HepG2 (cell line): ENCODE results near the gene EPHA5. TPM values are rescaled to one million over a fixed set of nuclear protein-coding genes. Genes with fewer than 3 reads are reported as not detected.

Experiments
- ATAC-seq: fragments of 200-7000 bp; cut with Tn5 transposase; 3 replicates; pipeline ENCODE4 v1.9.1; 2020; ENCODE audit warnings: mild to moderate bottlenecking, moderate library complexity
- BruUV-seq: library from RNA; stranded (reverse); fragments of 400-500 nt; replicated peaks from 2 replicates; lab custom pipeline; 2021; lab: Mats Ljungman, UMichigan
- CTCF ChIA-PET: fragments of 300-600 bp; formaldehyde crosslinking; extraction: SDS; loops from one replicate; lab custom pipeline; 2021; ENCODE audit warnings: low total read pairs, inconsistent platforms, low intra/inter-chr PET ratio; lab: Yijun Ruan, JAX
- POLR2A ChIA-PET: fragments of 350-600 bp; sonication (Branson Sonifier 250); formaldehyde crosslinking; loops from one replicate; lab custom pipeline; 2020; ENCODE audit warnings: antibody characterized with exemption, inconsistent platforms; lab: Yijun Ruan, JAX
- DNase-seq: peaks from one replicate; pipeline ENCODE4 v3.0.0-alpha.2; 2015; ENCODE audit warnings: low spot score
- FAIRE-seq: peaks from 3 replicates; lab custom pipeline; 2011; peaks lifted over from hg19 to GRCh38; lab: Jason Lieb, UNC
- H2AFZ ChIP-seq: one replicate; pipeline ENCODE4 v1.6.1; 2011; ENCODE audit warnings: low read length, inconsistent platforms
- H3K27ac ChIP-seq: fragments of 300-600 bp; 3 replicates; pipeline ENCODE4 v1.8.0; 2011; ENCODE audit warnings: mixed run types, mild to moderate bottlenecking, mixed read lengths, low read length, inconsistent platforms; ENCODE audit not compliant: insufficient read depth; ENCODE audit errors: extremely low read length
- H3K27me3 ChIP-seq, 2 experiments: fragments of 200-600 bp in 1 of 2; 2 replicates in 1 of 2; 3 replicates in 1 of 2; pipeline versions ENCODE4 v1.6.0 to v1.8.0; 2011; ENCODE audit warnings: low read length in 2 of 2, mild to moderate bottlenecking in 2 of 2, moderate library complexity in 2 of 2, inconsistent platforms in 1 of 2; ENCODE audit not compliant: insufficient read depth in 2 of 2, control insufficient read depth in 1 of 2
- H3K36me3 ChIP-seq, 2 experiments: fragments of 200-600 bp in 1 of 2; replicated peaks in 1 of 2; 2 replicates in 1 of 2; 3 replicates in 1 of 2; pipeline versions ENCODE4 v1.5.1 to v1.8.0; 2011; ENCODE audit warnings: low read length in 2 of 2, inconsistent platforms in 1 of 2; ENCODE audit not compliant: insufficient read depth in 2 of 2, control insufficient read depth in 1 of 2
- H3K4me1 ChIP-seq: 2 replicates; pipeline ENCODE4 v1.5.1; 2012; ENCODE audit warnings: low read length, inconsistent platforms; ENCODE audit not compliant: insufficient read depth
- H3K4me2 ChIP-seq: 2 replicates; pipeline ENCODE4 v1.6.0; 2011; ENCODE audit warnings: low read depth, low read length, inconsistent platforms
- H3K4me3 ChIP-seq, 3 experiments: fragments of 200-600 bp in 1 of 3; sonication (generic), shearing (Covaris generic) in 1 of 3; replicated peaks in 1 of 3; 2 replicates each; pipeline ENCODE4 v1.5.1; 2011 to 2016; ENCODE audit warnings: low read length in 3 of 3, inconsistent platforms in 2 of 3, low read depth in 2 of 3, mild to moderate bottlenecking in 2 of 3, control low read depth in 1 of 3, mixed read lengths in 1 of 3; ENCODE audit not compliant: insufficient read depth in 1 of 3
- H3K79me2 ChIP-seq: one replicate; pipeline ENCODE4 v1.6.1; 2011; ENCODE audit warnings: low read length, inconsistent platforms; ENCODE audit not compliant: insufficient read depth
- H3K9ac ChIP-seq: 2 replicates; pipeline ENCODE4 v1.6.0; 2011; ENCODE audit warnings: mild to moderate bottlenecking, low read depth, low read length, inconsistent platforms; ENCODE audit not compliant: insufficient read depth
- H3K9me3 ChIP-seq: 2 replicates; pipeline ENCODE4 v1.5.1; 2012; ENCODE audit warnings: mild to moderate bottlenecking, low read length
- H4K20me1 ChIP-seq: 2 replicates; pipeline ENCODE4 v1.6.0; 2011; ENCODE audit warnings: inconsistent platforms, mild to moderate bottlenecking, low read length, moderate library complexity; ENCODE audit not compliant: insufficient read depth
- CBX1 ChIP-seq: IDR thresholded peaks from one replicate; pipeline ENCODE4 v1.6.1; 2016; ENCODE audit warnings: antibody characterized with exemption, low read depth
- DMAP1 ChIP-seq: IDR thresholded peaks from 2 replicates; pipeline ENCODE4 v1.6.1; 2016
- FOXM1 ChIP-seq: sonication (generic); formaldehyde crosslinking; IDR thresholded peaks from 2 replicates; pipeline ENCODE4 v1.5.0; 2020; ENCODE audit warnings: missing genetic modification reagents
- HOXA9 ChIP-seq: sonication (generic); formaldehyde crosslinking; IDR thresholded peaks from 2 replicates; pipeline ENCODE4 v1.8.1; 2022; ENCODE audit warnings: missing genetic modification reagents, mild to moderate bottlenecking, moderate library complexity, borderline replicate concordance
- ISL2 ChIP-seq: sonication (generic); formaldehyde crosslinking; IDR thresholded peaks from 2 replicates; pipeline ENCODE4 v1.5.0; 2020; ENCODE audit warnings: missing genetic modification reagents
- MLX ChIP-seq: IDR thresholded peaks from 2 replicates; pipeline ENCODE4 v1.6.1; 2016
- MTERF4 ChIP-seq: sonication (generic); formaldehyde crosslinking; IDR thresholded peaks from 2 replicates; pipeline ENCODE4 v1.8.0; 2023; ENCODE audit warnings: mild to moderate bottlenecking, missing genetic modification reagents
- PPARG ChIP-seq: conservative IDR thresholded peaks from 2 replicates; pipeline ENCODE4 v1.6.1; 2016; ENCODE audit warnings: missing biosample characterization, missing genetic modification reagents
- REPIN1 ChIP-seq: sonication (generic); formaldehyde crosslinking; IDR thresholded peaks from 2 replicates; pipeline ENCODE4 v1.8.0; 2022; ENCODE audit warnings: missing genetic modification reagents, low read depth, mild to moderate bottlenecking, borderline replicate concordance
- SAP130 ChIP-seq: IDR thresholded peaks from 2 replicates; pipeline ENCODE4 v1.6.1; 2016; ENCODE audit warnings: low read depth
- SIN3B ChIP-seq: fragments of 150-350 bp; IDR thresholded peaks from 2 replicates; pipeline ENCODE4 v1.6.1; 2014; ENCODE audit warnings: low read length
- SMARCE1 ChIP-seq: fragments of 450-650 bp; IDR thresholded peaks from 2 replicates; pipeline ENCODE4 v1.6.1; 2017; ENCODE audit warnings: borderline replicate concordance
- SRSF9 ChIP-seq: fragments of 200-400 bp; formaldehyde crosslinking; IDR thresholded peaks from 2 replicates; pipeline ENCODE4 v1.6.1; 2018; ENCODE audit warnings: borderline replicate concordance, mild to moderate bottlenecking, low read depth, low read length; ENCODE audit not compliant: insufficient read depth, poor library complexity, severe bottlenecking
- TBL1XR1 ChIP-seq: fragments of 150-350 bp; IDR thresholded peaks from 2 replicates; pipeline ENCODE4 v1.6.1; 2014; ENCODE audit warnings: borderline replicate concordance, low read length; ENCODE audit not compliant: partially characterized antibody
- THAP11 ChIP-seq: IDR thresholded peaks from 2 replicates; pipeline ENCODE4 v1.6.1; 2016; ENCODE audit warnings: missing biosample characterization, missing genetic modification reagents
- ZNF282 ChIP-seq: fragments of 450-650 bp; IDR thresholded peaks from 2 replicates; pipeline ENCODE4 v1.6.1; 2018; ENCODE audit not compliant: partially characterized antibody
- ZNF383 ChIP-seq: sonication (generic); formaldehyde crosslinking; IDR thresholded peaks from 2 replicates; pipeline ENCODE4 v1.4.0; 2020; ENCODE audit warnings: missing genetic modification reagents, mild to moderate bottlenecking, borderline replicate concordance
- ZNF446 ChIP-seq: sonication (generic); formaldehyde crosslinking; IDR thresholded peaks from 2 replicates; pipeline ENCODE4 v1.5.0; 2020; ENCODE audit warnings: mild to moderate bottlenecking, missing genetic modification reagents
- WGBS: methylation state at CpG from one replicate; pipeline ENCODE4 v1.1.6; 2017; ENCODE audit warnings: low lambda C conversion rate; 5-methylcytosine and 5-hydroxymethylcytosine counted together
- in situ Hi-C: cut with HindIII; loops from 2 replicates; pipeline ENCODE4 v1.10.0; 2017; ENCODE audit warnings: low pct_unique_long_range_greater_than_20kb; ENCODE audit not compliant: extremely low pct_ligation_motif_present
- intact Hi-C: fragments of 100-400 bp; cut with micrococcal nuclease; formaldehyde crosslinking; loops from one replicate; pipeline ENCODE4 v1.10.0; 2022; ENCODE audit not compliant: unreplicated experiment
- polyA plus RNA-seq, 8 experiments: library from polyadenylated mRNA; depleted of rRNA in 3 of 8; stranded (reverse) in 7 of 8; unstranded in 1 of 8; fragments of >200 nt; fragmentation: Illumina TruSeq in 4 of 8; extraction: Trizol in 4 of 8; gene quantifications; 2 replicates each; pipeline versions ENCODE4 v1.2.1 to v1.2.3, GENCODE V29; 2011 to 2016; ENCODE audit warnings: low read depth in 4 of 8, missing spikeins in 1 of 8, mixed read lengths in 1 of 8; ENCODE audit not compliant: insufficient read depth in 1 of 8
- total RNA-seq, 5 experiments: library from RNA; depleted of rRNA; stranded (reverse); fragments of >200 nt; fragmentation: Illumina TruSeq; extraction: Trizol; gene quantifications; 2 replicates each; pipeline ENCODE4 v1.2.3, GENCODE V29; 2016; ENCODE audit warnings: low read depth in 1 of 5

The EPHA5 gene
- total and polyA plus RNA-seq, 2 of the 13 experiments (the other 11 are each of a cell fraction or from before 2014, with no cell fraction given), result not detected

- ChIA-PET CTCF (no interaction called here), POLR2A (no interaction called here)
- no peak for TF ChIP-seq SRSF9
- no peak for TF ChIP-seq HOXA9
- no peak for TF ChIP-seq PPARG (CRISPR knock-in tag)
- TF ChIP-seq SAP130 (CRISPR knock-in tag), result no peak
- TF ChIP-seq ZNF446 (CRISPR knock-in tag), result no peak
- TF ChIP-seq ZNF383, result no peak
- TF ChIP-seq CBX1, result no peak
- no peak for TF ChIP-seq SMARCE1
- TF ChIP-seq SIN3B, result no peak
- TF ChIP-seq MLX (CRISPR knock-in tag), result no peak
- TF ChIP-seq TBL1XR1, result no peak
- no peak for TF ChIP-seq ISL2 (CRISPR knock-in tag)
- no peak for TF ChIP-seq MTERF4
- TF ChIP-seq THAP11 (CRISPR knock-in tag), result no peak
- TF ChIP-seq FOXM1 (CRISPR knock-in tag), result no peak
- no peak for TF ChIP-seq ZNF282
- no peak for TF ChIP-seq REPIN1 (CRISPR knock-in tag)
- no peak for TF ChIP-seq DMAP1 (CRISPR knock-in tag)
- Histone ChIP-seq H3K9me3 (no peaks in the 10 kb centered on the region), H3K4me1 (no peaks in the 10 kb centered on the region), H3K9ac (no peak overlapping the region), H3K36me3 (no peaks in the 10 kb centered on the region), H4K20me1 (no peaks in the 10 kb centered on the region), H3K27me3 (no peaks in the 10 kb centered on the region), H2AFZ (no peak overlapping the region), H3K4me3 (no peak overlapping the region), H3K4me2 (no peak overlapping the region), H3K79me2 (no peaks in the 10 kb centered on the region), H3K27ac (no peak overlapping the region)
- FAIRE-seq, result no peak
- intact Hi-C loops (no loop called here), in situ Hi-C loops (no loop called here)
- no TSS peak for BruUV-seq
- ATAC-seq, result no peak
- 4% methylated on average over 1 of the region's 1 CpG for WGBS
- no peak for DNase-seq
Measured at GRCh38 chr4:65353098-65353497, 317.2 kb downstream of the EPHA5 start.
